Right atrium auricular region (tissue), 2 donors: Measurements from ENCODE around the gene SHISA3. TPM values are rescaled to one million over a fixed set of nuclear protein-coding genes. Genes with fewer than 3 reads are reported as not detected.
A peak's percentile ranks its signal among the peaks of the same experiment; 100 is the strongest.

ENCODE experiments used
- DNase-seq: peaks from one replicate; pipeline ENCODE4 v3.0.0-alpha.2; 2019; ENCODE audit warnings: low spot score
- H3K27ac ChIP-seq, 2 donors: fragments of 200-600 bp; sonication (generic); 1 replicate in 1 of 2; 2 replicates in 1 of 2; pipeline ENCODE4 v1.5.1; 2016 to 2019
- H3K27me3 ChIP-seq, 2 donors: fragments of 200-600 bp; sonication (generic); one replicate each; pipeline versions ENCODE4 v1.5.1 to v1.6.0; 2017 to 2019
- H3K36me3 ChIP-seq: fragments of 200-600 bp; sonication (generic); one replicate; pipeline ENCODE4 v1.5.1; 2016
- H3K4me1 ChIP-seq, 2 donors: fragments of 200-600 bp; sonication (generic); one replicate each; pipeline versions ENCODE4 v1.5.1 to v1.6.0; 2017 to 2019
- H3K4me3 ChIP-seq, 2 donors: fragments of 200-600 bp; sonication (generic); 1 replicate in 1 of 2; 2 replicates in 1 of 2; pipeline ENCODE4 v1.5.1; 2017 to 2019; ENCODE audit warnings: mild to moderate bottlenecking in 1 of 2, moderate library complexity in 1 of 2
- H3K9me3 ChIP-seq, 2 donors: fragments of 200-600 bp; sonication (generic); one replicate each; pipeline ENCODE4 v1.5.1; 2019
- CTCF ChIP-seq, 2 donors: fragments of 200-600 bp; sonication (generic); IDR thresholded peaks; one replicate each; pipeline ENCODE4 v1.5.1; 2019; ENCODE audit warnings: antibody characterized with exemption in 2 of 2
- total RNA-seq, 2 donors: library from RNA; depleted of rRNA; stranded (reverse); fragments of >200 nt; gene quantifications; one replicate each; pipeline ENCODE4 v1.1.0, GENCODE V29; 2016

SHISA3 gene
- total RNA-seq, 2 donors from 2014 or later, result 14.5 to 15.5 TPM

- no peak for TF ChIP-seq CTCF (IDR thresholded peaks at IDR 0.05)
- no peak for DNase-seq
- Histone ChIP-seq H3K36me3 (no peaks in the 10 kb centered on the region), H3K9me3 (no peaks in the 10 kb centered on the region), H3K27me3 (peaks cover 4 to 6% of the 10 kb centered on the region in 2 donors), H3K4me3 (peak overlapping the region; percentile 47 to 58), H3K4me1 (peaks cover 0 to 32% of the 10 kb centered on the region in 2 donors), H3K27ac (peak overlapping the region; percentile 45 to 49)
Observed at GRCh38 chr4:42398871-42399331, 1.6 kb downstream of the SHISA3 start.

GRCh38 chr4:42399393-42399792, 2.1 kb downstream of the SHISA3 start:
- Histone ChIP-seq H3K27ac (peak overlapping the region in 1 of 2 donors; percentile 45), H3K4me3 (peak overlapping the region; percentile 47 to 58), H3K9me3 (no peaks in the 10 kb centered on the region), H3K27me3 (peaks cover 4 to 6% of the 10 kb centered on the region in 2 donors), H3K4me1 (peaks cover 0 to 32% of the 10 kb centered on the region in 2 donors), H3K36me3 (no peaks in the 10 kb centered on the region)
- DNase-seq, result no peak
- no peak for TF ChIP-seq CTCF (IDR thresholded peaks at IDR 0.05)

- H3K27me3 ChIP-seq, result peaks cover 4 to 6% of the 10 kb centered on the region in 2 donors
- peaks cover 0 to 32% of the 10 kb centered on the region in 2 donors for H3K4me1 ChIP-seq
- no peak for TF ChIP-seq CTCF (IDR thresholded peaks at IDR 0.05)
- H3K27ac ChIP-seq, result no peak overlapping the region
- H3K9me3 ChIP-seq, result no peaks in the 10 kb centered on the region
- H3K4me3 ChIP-seq, result no peak overlapping the region
- DNase-seq, result no peak
- no peaks in the 10 kb centered on the region for H3K36me3 ChIP-seq
Observed at GRCh38 chr4:42401171-42401570, 3.9 kb downstream of the SHISA3 start.

- H3K4me1 ChIP-seq, result peaks cover 0 to 6% of the 10 kb centered on the region in 2 donors
- no peaks in the 10 kb centered on the region for H3K36me3 ChIP-seq
- H3K9me3 ChIP-seq, result no peaks in the 10 kb centered on the region
- no peak overlapping the region for H3K4me3 ChIP-seq
- no peak overlapping the region for H3K27ac ChIP-seq
- H3K27me3 ChIP-seq, result no peaks in the 10 kb centered on the region
- TF ChIP-seq CTCF (IDR thresholded peaks at IDR 0.05), result no peak
- no peak for DNase-seq
Observed at GRCh38 chr4:42404001-42404400, 6.7 kb downstream of the SHISA3 start.

GRCh38 chr4:42410446-42410845, 13.2 kb downstream of the SHISA3 start:
- DNase-seq, result no peak
- no peak for TF ChIP-seq CTCF (IDR thresholded peaks at IDR 0.05)
- no peak overlapping the region for H3K27ac ChIP-seq

GRCh38 chr4:42411803-42412202, 14.5 kb downstream of the SHISA3 start:
- H3K27me3 ChIP-seq, result no peaks in the 10 kb centered on the region
- DNase-seq, result no peak
- H3K36me3 ChIP-seq, result no peaks in the 10 kb centered on the region
- H3K4me1 ChIP-seq, result peaks cover 0 to 7% of the 10 kb centered on the region in 2 donors
- H3K27ac ChIP-seq, result peak overlapping the region; percentile 19 to 26
- no peaks in the 10 kb centered on the region for H3K9me3 ChIP-seq
- TF ChIP-seq CTCF (IDR thresholded peaks at IDR 0.05), result no peak
- H3K4me3 ChIP-seq, result no peak overlapping the region

More at GRCh38 chr4:42410446-42410845, 13.2 kb downstream of the SHISA3 start:
- Histone ChIP-seq H3K4me3 (no peak overlapping the region), H3K27me3 (no peaks in the 10 kb centered on the region), H3K4me1 (peaks cover 0 to 7% of the 10 kb centered on the region in 2 donors), H3K9me3 (no peaks in the 10 kb centered on the region), H3K36me3 (no peaks in the 10 kb centered on the region)
